ENCODE data around the gene CDC25A.

DNA sequence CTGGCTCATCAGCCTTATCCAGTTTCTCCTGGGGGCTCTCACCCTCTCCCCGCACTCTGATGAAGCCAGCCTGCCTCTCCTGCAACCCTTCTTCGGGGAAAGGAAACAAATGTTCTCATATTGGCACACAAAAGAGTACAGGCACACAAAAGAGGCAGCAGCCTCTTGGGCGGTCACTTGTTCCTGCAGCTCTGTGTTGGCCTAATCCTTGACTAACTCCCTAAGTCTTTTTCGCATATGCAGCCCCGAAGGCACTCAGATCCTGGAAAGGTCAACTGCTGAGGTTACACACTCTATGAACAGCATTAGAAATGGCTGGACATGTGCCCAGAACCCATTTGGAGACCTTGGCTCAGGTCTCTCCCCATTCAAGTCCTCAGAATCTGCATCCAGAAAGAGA is 27.7 kb upstream of the CDC25A start:
- TF ChIP-seq ZNF565 (CRISPR knock-in tag; conservative IDR thresholded peaks at IDR 0.05; ENCODE audit: low read depth) (no peak), TOX (CRISPR knock-in tag; IDR thresholded peaks at IDR 0.05; ENCODE audit: borderline replicate concordance) (no peak), RARB (CRISPR knock-in tag; IDR thresholded peaks at IDR 0.05) (no peak), ZNF8 (CRISPR knock-in tag; IDR thresholded peaks at IDR 0.05) (no peak), SNAI2 (CRISPR knock-in tag; IDR thresholded peaks at IDR 0.05) (no peak), ISL1 (CRISPR knock-in tag; IDR thresholded peaks at IDR 0.05) (no peak), ZFP3 (CRISPR knock-in tag; IDR thresholded peaks at IDR 0.05) (no peak), ARNTL (CRISPR knock-in tag; IDR thresholded peaks at IDR 0.05; ENCODE audit: borderline replicate concordance, low read depth) (no peak), OSR1 (CRISPR knock-in tag; IDR thresholded peaks at IDR 0.05) (no peak), ZNF70 (CRISPR knock-in tag; IDR thresholded peaks at IDR 0.05) (no peak), ZC3H10 (CRISPR knock-in tag; IDR thresholded peaks at IDR 0.05) (no peak)
- TF ChIP-seq, protein P1, sequence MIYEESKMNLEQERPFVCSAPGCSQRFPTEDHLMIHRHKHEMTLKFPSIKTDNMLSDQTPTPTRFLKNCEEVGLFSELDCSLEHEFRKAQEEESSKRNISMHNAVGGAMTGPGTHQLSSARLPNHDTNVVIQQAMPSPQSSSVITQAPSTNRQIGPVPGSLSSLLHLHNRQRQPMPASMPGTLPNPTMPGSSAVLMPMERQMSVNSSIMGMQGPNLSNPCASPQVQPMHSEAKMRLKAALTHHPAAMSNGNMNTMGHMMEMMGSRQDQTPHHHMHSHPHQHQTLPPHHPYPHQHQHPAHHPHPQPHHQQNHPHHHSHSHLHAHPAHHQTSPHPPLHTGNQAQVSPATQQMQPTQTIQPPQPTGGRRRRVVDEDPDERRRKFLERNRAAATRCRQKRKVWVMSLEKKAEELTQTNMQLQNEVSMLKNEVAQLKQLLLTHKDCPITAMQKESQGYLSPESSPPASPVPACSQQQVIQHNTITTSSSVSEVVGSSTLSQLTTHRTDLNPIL (CRISPR knock-in tag; IDR thresholded peaks at IDR 0.05; ENCODE audit: low read depth) = no peak
- TF ChIP-seq, protein P2, sequence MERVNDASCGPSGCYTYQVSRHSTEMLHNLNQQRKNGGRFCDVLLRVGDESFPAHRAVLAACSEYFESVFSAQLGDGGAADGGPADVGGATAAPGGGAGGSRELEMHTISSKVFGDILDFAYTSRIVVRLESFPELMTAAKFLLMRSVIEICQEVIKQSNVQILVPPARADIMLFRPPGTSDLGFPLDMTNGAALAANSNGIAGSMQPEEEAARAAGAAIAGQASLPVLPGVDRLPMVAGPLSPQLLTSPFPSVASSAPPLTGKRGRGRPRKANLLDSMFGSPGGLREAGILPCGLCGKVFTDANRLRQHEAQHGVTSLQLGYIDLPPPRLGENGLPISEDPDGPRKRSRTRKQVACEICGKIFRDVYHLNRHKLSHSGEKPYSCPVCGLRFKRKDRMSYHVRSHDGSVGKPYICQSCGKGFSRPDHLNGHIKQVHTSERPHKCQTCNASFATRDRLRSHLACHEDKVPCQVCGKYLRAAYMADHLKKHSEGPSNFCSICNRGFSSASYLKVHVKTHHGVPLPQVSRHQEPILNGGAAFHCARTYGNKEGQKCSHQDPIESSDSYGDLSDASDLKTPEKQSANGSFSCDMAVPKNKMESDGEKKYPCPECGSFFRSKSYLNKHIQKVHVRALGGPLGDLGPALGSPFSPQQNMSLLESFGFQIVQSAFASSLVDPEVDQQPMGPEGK (CRISPR knock-in tag; IDR thresholded peaks at IDR 0.05; ENCODE audit: borderline replicate concordance) = no peak

Data from SK-N-SH treated with all-trans-retinoic acid at 6 μM for 48 hours (cell line).